ENCODE results near the gene STK32C. TPM values are rescaled to one million over a fixed set of nuclear protein-coding genes. Genes with fewer than 3 reads are reported as not detected.

STK32C gene
- total RNA-seq, 1 donor from 2014 or later, result 14.6 TPM

DNA sequence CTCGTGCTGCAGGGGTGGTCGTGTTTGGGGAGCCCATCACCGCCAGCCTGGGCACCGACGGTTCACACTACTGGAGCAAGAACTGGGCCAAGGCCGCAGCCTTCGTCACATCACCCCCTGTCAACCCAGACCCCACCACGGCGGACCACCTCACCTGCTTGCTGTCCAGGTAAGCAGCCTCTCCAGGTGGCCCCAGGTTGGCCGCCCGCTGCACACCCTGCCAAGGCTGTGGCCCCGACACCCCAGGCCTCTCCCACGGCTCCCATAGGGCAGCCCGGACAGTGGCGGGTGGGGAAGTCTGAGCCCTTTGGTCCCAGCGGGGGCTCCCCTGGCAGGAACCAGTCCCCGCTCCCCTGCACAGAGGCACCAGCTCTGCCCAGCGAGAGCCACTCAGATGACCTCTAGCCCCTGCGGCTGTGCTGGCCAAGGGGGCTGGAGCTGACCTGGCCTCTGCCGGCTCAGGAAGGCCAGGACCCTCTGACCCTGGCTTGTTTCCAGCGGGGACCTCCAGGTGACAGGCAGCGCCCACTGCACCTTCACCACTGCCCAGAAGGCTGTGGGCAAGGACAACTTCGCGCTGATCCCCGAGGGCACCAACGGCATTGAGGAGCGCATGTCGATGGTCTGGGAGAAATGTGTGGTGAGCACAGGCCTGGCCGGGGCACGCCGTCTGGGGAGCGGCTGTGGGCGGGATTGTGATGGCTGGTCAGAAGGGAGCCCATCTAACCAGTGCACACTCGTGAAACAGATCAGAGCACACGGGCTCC is 107.2 kb downstream of the STK32C start:
- H3K4me3 Mint-ChIP-seq, result no peak overlapping the region
- no peak overlapping the region for H3K27ac Mint-ChIP-seq
- intact Hi-C loops (cut with micrococcal nuclease), result no loop called here
- H3K9me3 Mint-ChIP-seq, result no peaks in the 10 kb centered on the region
- no peaks in the 10 kb centered on the region for H3K4me1 Mint-ChIP-seq (ENCODE audit: low read depth)
- DNase-seq (ENCODE audit: low spot score), result no peak
- no peaks in the 10 kb centered on the region for H3K36me3 Mint-ChIP-seq (ENCODE audit: low read depth)
- no peaks in the 10 kb centered on the region for H3K27me3 Mint-ChIP-seq (ENCODE audit: insufficient read depth)

DNA sequence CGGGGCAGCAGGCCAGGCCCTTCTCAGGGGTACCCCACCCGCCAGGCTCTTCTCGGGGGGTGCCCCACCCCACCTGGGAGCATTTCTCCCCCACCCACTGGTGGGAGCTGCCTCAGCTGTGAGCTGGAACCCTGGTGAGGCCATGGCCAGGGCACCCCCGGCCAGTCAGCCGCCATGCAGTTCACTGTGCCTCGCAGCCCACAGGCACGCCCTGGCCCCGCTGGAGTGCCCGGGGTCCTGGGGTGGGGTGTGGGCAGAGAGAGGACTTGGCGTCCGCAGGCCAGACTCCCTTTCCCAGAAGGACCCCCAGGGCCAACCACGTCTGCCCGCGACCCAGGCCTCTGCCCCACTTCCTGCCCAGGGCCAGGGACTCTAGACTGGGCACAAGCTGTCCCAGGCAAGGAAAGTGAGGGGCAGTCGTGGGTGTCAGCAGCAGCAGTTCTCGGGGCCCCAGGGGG is 107.9 kb downstream of the STK32C start:
- no peak overlapping the region for H3K27ac Mint-ChIP-seq
- intact Hi-C loops (cut with micrococcal nuclease), result no loop called here
- no peaks in the 10 kb centered on the region for H3K36me3 Mint-ChIP-seq (ENCODE audit: low read depth)
- H3K9me3 Mint-ChIP-seq, result no peaks in the 10 kb centered on the region
- H3K4me3 Mint-ChIP-seq, result no peak overlapping the region
- DNase-seq (ENCODE audit: low spot score), result no peak
- no peaks in the 10 kb centered on the region for H3K4me1 Mint-ChIP-seq (ENCODE audit: low read depth)
- no peaks in the 10 kb centered on the region for H3K27me3 Mint-ChIP-seq (ENCODE audit: insufficient read depth)

DNA sequence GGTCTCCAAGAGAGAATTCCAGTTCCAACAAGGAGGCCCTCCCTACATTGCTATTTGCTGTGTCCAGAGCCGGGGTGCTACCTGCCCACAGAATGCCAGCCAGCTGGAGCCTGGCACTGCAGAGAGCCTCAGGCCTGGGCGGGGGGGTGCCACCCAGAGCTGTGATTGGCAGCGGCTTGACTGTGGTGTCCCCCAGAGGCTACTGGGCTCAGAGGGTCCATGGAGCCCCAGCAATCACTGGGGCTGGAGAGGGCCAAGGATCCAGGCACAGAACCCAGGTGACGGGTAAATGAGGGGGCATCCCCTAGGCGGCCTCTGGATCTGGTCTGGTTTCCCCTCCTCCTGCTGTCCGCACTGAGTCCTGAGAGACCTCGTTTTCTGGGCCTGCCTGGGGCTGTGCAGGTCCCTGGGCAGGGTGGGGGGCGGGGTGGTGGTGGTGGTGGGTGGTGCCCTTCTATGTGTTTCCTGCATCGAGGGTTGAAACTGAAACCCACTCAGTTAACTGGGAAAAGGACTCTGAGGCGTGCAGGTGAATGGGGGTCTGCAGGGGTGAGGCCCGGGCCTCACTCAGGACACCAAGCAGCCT is 108.4 kb downstream of the STK32C start:
- Mint-ChIP-seq H3K9me3 (no peaks in the 10 kb centered on the region), H3K4me3 (no peak overlapping the region), H3K4me1 (ENCODE audit: low read depth) (no peaks in the 10 kb centered on the region), H3K36me3 (ENCODE audit: low read depth) (no peaks in the 10 kb centered on the region), H3K27me3 (ENCODE audit: insufficient read depth) (no peaks in the 10 kb centered on the region), H3K27ac (no peak overlapping the region)
- intact Hi-C loops (cut with micrococcal nuclease), result no loop called here
- DNase-seq (ENCODE audit: low spot score), result no peak

DNA sequence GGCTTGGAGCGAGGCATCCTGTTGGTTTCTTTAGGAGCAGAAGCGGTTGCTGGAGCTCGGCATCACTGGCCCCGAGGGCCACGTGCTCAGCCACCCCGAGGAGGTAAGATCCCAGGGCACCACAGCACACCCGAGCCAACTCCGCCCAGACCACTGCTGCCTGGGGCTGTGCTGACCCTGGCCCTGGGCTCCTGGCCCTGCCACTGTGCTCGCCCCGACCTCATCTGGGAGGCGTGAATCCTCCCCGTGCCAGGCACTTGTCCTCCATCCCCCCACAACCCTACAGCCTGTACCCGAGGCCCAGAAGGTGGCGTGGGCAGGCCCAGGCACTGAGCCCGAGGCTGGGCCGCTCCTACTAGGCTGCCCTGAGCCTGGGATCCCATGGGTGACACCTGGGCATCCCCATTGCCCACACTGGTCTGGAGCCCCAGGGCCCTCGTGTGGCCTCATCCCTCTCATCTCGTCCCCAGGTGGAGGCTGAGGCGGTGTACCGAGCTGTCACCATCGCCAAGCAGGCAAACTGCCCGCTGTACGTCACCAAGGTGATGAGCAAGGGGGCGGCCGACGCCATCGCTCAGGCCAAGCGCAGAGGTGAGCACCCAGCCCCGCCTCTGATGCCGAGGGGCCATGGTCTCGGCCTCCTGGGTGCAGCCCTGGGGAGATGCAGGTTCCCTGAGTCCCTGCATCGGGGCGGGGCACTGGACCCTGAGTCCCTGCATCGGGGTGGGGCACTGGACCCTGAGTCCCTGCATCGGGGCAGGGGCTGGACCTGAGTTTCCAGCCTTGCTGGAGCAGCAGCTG is 109.2 kb downstream of the STK32C start:
- no peak overlapping the region for H3K27ac Mint-ChIP-seq
- no peak for DNase-seq (ENCODE audit: low spot score)
- intact Hi-C loops (cut with micrococcal nuclease), result no loop called here
- H3K36me3 Mint-ChIP-seq (ENCODE audit: low read depth), result no peaks in the 10 kb centered on the region
- H3K4me3 Mint-ChIP-seq, result no peak overlapping the region
- H3K4me1 Mint-ChIP-seq (ENCODE audit: low read depth), result no peaks in the 10 kb centered on the region
- H3K9me3 Mint-ChIP-seq, result no peaks in the 10 kb centered on the region
- no peaks in the 10 kb centered on the region for H3K27me3 Mint-ChIP-seq (ENCODE audit: insufficient read depth)

DNA sequence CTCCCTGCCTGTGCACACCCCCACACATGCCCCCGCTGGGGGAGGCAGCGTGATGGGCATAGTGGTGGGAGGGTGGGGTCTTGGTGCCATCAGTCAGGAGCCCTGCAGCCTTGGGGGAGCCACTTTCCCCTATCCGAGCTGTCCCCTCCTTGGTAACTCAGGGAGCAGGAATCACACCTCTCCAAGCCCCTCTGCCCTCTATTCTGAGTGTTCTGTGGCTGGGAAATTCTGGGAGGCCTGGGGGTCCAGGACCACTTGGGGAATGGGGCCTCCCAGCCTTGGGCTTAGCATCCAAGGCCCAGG is 109.7 kb downstream of the STK32C start:
- intact Hi-C loops (cut with micrococcal nuclease), result no loop called here
- Mint-ChIP-seq H3K4me3 (no peak overlapping the region), H3K27ac (no peak overlapping the region)

DNA sequence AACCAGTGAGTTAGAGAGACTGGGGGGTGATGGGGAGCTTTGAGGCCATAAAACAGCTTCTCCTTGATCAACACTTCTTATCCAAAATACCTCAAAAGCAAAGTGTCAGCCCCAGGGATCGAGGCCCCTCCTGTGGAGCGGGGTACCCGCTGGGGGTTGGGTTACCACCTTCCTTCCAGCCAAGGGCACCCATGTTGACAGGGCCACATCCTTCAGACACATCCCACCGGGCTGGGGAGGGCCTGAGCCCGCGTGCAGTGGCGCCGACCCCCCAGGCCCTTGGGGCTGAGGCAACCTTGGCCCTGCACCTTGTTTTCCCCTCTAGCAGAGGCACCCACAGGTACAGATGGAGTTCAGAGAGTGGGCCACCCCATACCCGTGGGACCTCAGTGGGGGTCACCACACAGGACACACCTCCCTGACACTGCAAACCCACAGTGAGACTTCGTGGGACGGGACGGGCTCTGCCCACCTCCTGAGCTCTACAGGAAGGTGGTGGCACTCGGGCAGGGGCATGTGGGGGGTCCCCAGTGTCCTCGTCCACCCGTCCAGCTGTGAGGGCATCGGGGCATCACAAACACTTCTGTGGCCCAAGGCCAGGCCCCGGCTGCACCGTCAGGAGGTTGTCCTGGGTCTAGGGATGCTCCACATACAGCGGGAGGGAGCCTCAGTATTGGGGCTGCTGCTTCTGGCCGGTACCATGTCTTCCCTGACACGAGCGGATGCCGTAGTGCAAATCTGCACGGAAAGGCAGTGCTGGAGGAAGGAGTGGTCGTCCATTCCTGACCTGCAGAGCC is 110.3 kb downstream of the STK32C start:
- Mint-ChIP-seq H3K27me3 (ENCODE audit: insufficient read depth) (no peaks in the 10 kb centered on the region), H3K36me3 (ENCODE audit: low read depth) (no peaks in the 10 kb centered on the region), H3K4me3 (no peak overlapping the region), H3K9me3 (no peaks in the 10 kb centered on the region), H3K4me1 (ENCODE audit: low read depth) (no peaks in the 10 kb centered on the region), H3K27ac (no peak overlapping the region)
- DNase-seq (ENCODE audit: low spot score), result no peak
- intact Hi-C loops (cut with micrococcal nuclease), result no loop called here

More for the DNA sequence above, 109.7 kb downstream of the STK32C start:
- Mint-ChIP-seq H3K4me1 (ENCODE audit: low read depth) (no peaks in the 10 kb centered on the region), H3K27me3 (ENCODE audit: insufficient read depth) (no peaks in the 10 kb centered on the region), H3K36me3 (ENCODE audit: low read depth) (no peaks in the 10 kb centered on the region), H3K9me3 (no peaks in the 10 kb centered on the region)
- no peak for DNase-seq (ENCODE audit: low spot score)

DNA sequence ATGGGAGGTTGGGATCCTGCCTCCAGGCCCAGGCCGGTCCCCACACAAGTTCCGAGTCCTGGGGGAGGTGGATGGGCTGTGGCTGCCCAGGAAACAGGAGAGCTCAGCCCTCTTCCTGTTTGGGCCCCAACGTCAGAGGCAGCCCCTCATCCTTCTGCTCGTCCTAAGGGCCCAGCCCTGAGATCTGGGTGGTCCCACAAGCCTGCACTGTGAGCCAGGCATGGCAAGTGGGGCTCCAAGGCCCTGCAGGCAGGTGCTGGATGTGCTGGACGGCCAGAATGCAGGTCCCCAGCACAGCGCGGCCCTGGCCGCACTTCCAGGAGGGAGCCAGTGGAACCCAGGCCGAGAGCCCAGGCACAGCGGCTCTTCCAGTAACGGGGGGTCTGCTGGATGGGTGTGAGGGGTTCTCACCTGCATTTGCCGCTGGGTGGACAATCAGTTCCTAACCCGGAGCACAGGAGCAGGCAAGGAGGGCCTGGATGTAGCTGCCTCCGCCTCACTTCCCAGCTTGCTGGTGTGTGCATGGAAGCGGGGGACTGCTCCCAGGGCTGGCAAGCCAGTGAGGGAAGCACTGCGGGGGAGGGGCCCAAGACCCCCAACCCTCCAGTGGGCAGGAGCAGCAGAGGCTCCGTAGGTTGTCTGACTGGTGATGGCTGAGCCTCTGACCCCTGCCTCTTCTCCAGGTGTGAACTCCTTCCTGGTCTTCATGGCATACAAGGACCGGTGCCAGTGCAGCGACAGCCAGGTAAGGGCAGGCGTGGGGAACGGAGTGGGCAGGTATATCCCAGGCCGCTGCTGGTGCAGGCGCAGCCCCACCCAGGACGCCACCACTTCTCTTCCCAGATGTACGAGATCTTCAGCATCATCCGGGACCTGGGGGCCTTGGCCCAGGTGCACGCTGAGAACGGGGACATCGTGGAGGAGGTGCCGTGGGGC is 111.3 kb downstream of the STK32C start:
- no peak for DNase-seq (ENCODE audit: low spot score)
- peaks cover 2% of the 10 kb centered on the region for H3K36me3 Mint-ChIP-seq (ENCODE audit: low read depth)
- no peaks in the 10 kb centered on the region for H3K27me3 Mint-ChIP-seq (ENCODE audit: insufficient read depth)
- intact Hi-C loops (cut with micrococcal nuclease), result no loop called here
- H3K27ac Mint-ChIP-seq, result no peak overlapping the region
- H3K4me3 Mint-ChIP-seq, result no peak overlapping the region
- no peaks in the 10 kb centered on the region for H3K4me1 Mint-ChIP-seq (ENCODE audit: low read depth)
- H3K9me3 Mint-ChIP-seq, result no peaks in the 10 kb centered on the region

DNA sequence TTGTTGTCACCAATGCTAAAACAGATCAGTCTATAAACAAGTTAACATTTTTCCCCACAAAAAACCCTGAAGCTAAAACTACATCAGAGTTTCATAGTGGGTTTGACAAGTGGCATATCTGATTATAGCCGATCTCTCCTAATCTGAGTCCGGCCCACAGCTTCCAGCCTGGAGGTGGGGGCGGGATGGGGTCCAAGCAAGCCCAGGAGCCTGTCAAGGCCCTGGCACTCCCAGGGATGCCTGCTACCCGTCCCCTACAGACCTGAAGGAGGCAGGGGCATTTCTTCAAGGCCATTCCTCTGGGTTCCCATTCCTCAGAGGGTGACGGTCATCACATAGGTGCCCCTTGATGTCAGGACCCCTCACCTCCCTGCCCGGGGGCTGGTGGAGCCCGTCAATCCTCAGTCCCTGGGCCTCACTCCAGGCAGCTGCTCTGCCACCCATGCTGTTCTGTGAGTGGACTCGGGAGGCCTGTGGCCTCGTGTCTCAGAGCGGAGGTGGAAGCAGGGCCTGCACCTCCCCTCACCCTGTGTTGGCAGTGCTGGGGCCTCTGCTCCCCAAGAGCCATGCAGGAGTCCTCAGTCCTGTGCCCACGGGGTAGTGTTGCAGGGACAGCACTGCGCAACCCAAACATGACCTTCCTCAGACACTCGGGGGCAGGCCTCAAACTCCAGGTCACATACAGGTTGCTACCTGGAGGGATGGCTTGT is 112.2 kb downstream of the STK32C start:
- intact Hi-C loops (cut with micrococcal nuclease), result no loop called here

DNA sequence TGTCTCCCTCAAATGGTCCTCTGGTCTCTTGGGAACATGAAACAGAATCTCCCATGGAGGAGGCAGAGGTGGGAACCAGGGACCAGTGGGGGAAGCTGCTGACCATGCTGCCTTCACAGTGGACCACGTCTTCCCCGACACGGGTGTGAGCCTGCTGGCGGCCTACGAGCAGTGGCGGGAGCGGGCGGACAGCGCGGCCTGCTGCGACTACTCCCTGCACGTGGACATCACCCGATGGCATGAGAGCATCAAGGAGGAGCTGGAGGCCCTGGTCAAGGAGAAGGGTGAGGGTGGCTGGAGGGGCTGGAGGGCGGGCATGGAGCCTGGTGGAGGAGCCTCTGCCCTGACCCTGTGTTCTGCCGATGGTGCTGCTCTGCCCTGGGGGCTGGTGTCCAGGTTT is 113.0 kb downstream of the STK32C start:
- intact Hi-C loops (cut with micrococcal nuclease), result no loop called here
- Mint-ChIP-seq H3K4me1 (ENCODE audit: low read depth) (no peaks in the 10 kb centered on the region), H3K4me3 (no peak overlapping the region), H3K27ac (no peak overlapping the region), H3K9me3 (no peaks in the 10 kb centered on the region), H3K36me3 (ENCODE audit: low read depth) (peaks cover 9% of the 10 kb centered on the region), H3K27me3 (ENCODE audit: insufficient read depth) (peaks cover 2% of the 10 kb centered on the region)
- DNase-seq (ENCODE audit: low spot score), result no peak

More for the DNA sequence above, 112.2 kb downstream of the STK32C start:
- H3K4me3 Mint-ChIP-seq, result no peak overlapping the region
- no peaks in the 10 kb centered on the region for H3K27me3 Mint-ChIP-seq (ENCODE audit: insufficient read depth)
- no peak for DNase-seq (ENCODE audit: low spot score)
- H3K36me3 Mint-ChIP-seq (ENCODE audit: low read depth), result peaks cover 6% of the 10 kb centered on the region
- no peak overlapping the region for H3K27ac Mint-ChIP-seq
- H3K4me1 Mint-ChIP-seq (ENCODE audit: low read depth), result no peaks in the 10 kb centered on the region
- no peaks in the 10 kb centered on the region for H3K9me3 Mint-ChIP-seq

DNA sequence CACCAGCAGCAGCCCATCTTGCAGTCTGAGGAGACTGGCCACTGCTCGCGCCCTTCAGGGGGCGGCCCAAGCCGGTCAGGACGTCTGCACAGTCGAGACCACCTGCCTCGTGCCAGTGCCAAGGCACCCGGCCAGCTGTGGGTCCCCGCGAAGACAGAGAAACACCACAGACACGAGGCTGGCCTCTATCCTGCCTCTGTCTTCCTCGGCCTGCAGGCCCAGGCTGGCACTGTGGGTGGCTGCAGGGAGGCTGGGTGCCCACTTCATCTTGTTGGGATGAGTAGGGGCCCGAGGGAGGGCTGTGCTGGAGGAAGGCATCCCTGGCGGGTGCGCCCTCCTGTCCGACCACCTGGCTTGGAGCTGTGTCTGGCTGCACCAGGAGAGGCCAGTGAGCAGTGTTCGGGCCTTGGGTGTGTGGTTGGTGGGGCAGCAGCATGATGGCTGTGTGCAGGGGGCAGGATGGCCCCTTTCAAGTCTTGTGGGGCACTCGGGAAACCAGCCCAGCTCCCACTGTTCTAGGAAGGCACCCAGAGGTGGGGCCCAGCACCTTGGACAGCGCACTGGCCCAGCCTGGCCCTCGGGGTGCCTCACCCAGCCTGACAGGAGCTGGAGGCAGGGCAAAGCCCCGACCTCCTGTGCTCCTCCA is 113.7 kb downstream of the STK32C start:
- intact Hi-C loops (cut with micrococcal nuclease), result no loop called here
- no peak for DNase-seq (ENCODE audit: low spot score)
- Mint-ChIP-seq H3K4me1 (ENCODE audit: low read depth) (no peaks in the 10 kb centered on the region), H3K36me3 (ENCODE audit: low read depth) (peaks cover 11% of the 10 kb centered on the region), H3K27ac (no peak overlapping the region), H3K27me3 (ENCODE audit: insufficient read depth) (peaks cover 8% of the 10 kb centered on the region), H3K4me3 (no peak overlapping the region), H3K9me3 (no peaks in the 10 kb centered on the region)

DNA sequence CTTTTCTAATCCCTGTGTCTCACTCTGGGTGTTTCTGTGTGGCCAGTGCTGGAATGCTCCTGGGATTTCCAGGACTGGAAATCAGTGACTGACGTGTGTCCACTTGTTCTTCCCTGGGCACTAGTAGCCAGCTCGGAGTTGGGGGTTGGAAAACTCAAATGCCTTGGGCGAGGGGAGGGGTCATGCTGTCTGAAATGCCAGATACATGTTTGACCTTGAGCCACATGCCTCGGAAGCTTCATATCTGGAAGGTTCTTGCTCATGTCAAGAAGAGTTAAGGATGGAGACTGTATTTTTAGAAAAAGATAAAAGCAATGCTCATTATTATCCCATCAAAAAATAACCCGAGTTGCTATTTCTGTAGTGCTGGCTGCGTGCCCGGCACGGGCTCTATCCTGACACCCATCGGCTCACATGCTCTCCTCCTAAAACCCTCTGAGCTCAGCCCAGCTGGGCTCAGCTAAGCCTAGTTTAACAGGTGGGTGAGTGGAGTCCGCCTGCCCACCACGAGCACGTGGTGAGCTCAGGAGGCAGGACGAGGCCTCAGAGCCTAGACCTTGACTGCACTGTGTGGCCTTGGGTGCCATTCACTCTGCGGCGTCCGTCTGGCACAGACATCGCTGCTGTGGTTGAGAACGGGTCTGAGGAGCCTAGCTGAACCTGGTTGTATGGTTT is 114.6 kb downstream of the STK32C start:
- peaks cover 11% of the 10 kb centered on the region for H3K36me3 Mint-ChIP-seq (ENCODE audit: low read depth)
- no peaks in the 10 kb centered on the region for H3K9me3 Mint-ChIP-seq
- H3K4me3 Mint-ChIP-seq, result no peak overlapping the region
- no peak overlapping the region for H3K27ac Mint-ChIP-seq
- intact Hi-C loops (cut with micrococcal nuclease), result no loop called here
- no peaks in the 10 kb centered on the region for H3K4me1 Mint-ChIP-seq (ENCODE audit: low read depth)
- peaks cover 15% of the 10 kb centered on the region for H3K27me3 Mint-ChIP-seq (ENCODE audit: insufficient read depth)
- DNase-seq (ENCODE audit: low spot score), result no peak

Measured in activated T-helper 1 cell treated with anti-CD3 and anti-CD28 coated beads, Interleukin-12 subunit alpha, Interleukin-12 subunit beta, Interleukin-2, Interleukin-4 antibody, amounts not matched to agents 30 ng/mL and 10 ng/mL and 1 ng/mL, durations not matched to agents 14 hours and 24 hours and 36 hours (primary cell).